HEK293 (cell line): ENCODE data around the gene AXL.

Experiments used
- CTCF ChIP-seq: fragments of 450-650 bp; formaldehyde crosslinking; IDR thresholded peaks from 2 replicates; pipeline ENCODE4 v1.5.1; 2016; ENCODE audit warnings: missing biosample characterization, missing genetic modification characterization
- GLIS1 ChIP-seq: fragments of 450-650 bp; formaldehyde crosslinking; IDR thresholded peaks from 2 replicates; pipeline ENCODE4 v1.5.1; 2016; ENCODE audit warnings: missing biosample characterization, missing genetic modification characterization
- PATZ1 ChIP-seq: fragments of 450-650 bp; formaldehyde crosslinking; IDR thresholded peaks from 2 replicates; pipeline ENCODE4 v1.5.1; 2016; ENCODE audit warnings: missing biosample characterization, missing genetic modification characterization
- ZNF449 ChIP-seq: fragments of 450-650 bp; formaldehyde crosslinking; IDR thresholded peaks from 2 replicates; pipeline ENCODE4 v1.5.1; 2017; ENCODE audit warnings: missing biosample characterization, mild to moderate bottlenecking, missing genetic modification characterization, moderate library complexity
- ZNF514 ChIP-seq: fragments of 450-650 bp; formaldehyde crosslinking; IDR thresholded peaks from 2 replicates; pipeline ENCODE4 v1.5.1; 2016; ENCODE audit warnings: missing biosample characterization, missing genetic modification characterization

- TF ChIP-seq PATZ1 (no peak), CTCF (tag by site-specific recombination) (no peak), ZNF514 (tag by site-specific recombination) (no peak), GLIS1 (no peak), ZNF449 (no peak)
These were observed 55.8 kb downstream of the AXL start for GRCh38 chr19:41274802-41275201.
